IMR-90 (cell line): ENCODE measurements around the gene MGA. TPM values are rescaled to one million over a fixed set of nuclear protein-coding genes. Genes with fewer than 3 reads are reported as not detected.

Experiments
- ATAC-seq: fragments of 200-7000 bp; cut with Tn5 transposase; 2 replicates; pipeline ENCODE4 v1.9.1; 2020; ENCODE audit warnings: low read depth, mild to moderate bottlenecking, moderate library complexity
- BruUV-seq: library from RNA; stranded (reverse); fragments of 400-500 nt; replicated peaks from 2 replicates; lab custom pipeline; 2021; lab: Mats Ljungman, UMichigan
- CTCF ChIA-PET: fragments of 300-600 bp; formaldehyde crosslinking; extraction: SDS; loops from one replicate; lab custom pipeline; 2021; ENCODE audit warnings: antibody characterized with exemption; lab: Yijun Ruan, JAX
- POLR2A ChIA-PET: fragments of 300-600 bp; sonication (Branson Sonifier 250); formaldehyde crosslinking; loops from one replicate; lab custom pipeline; 2022; ENCODE audit warnings: antibody characterized with exemption; ENCODE audit not compliant: unreplicated experiment; lab: Charles Lee
- DNase-seq: peaks from one replicate; pipeline ENCODE4 v3.0.0; 2013
- H2AFZ ChIP-seq: replicated peaks from 2 replicates; pipeline ENCODE3; 2013; ENCODE audit warnings: low read length, mild to moderate bottlenecking; ENCODE audit not compliant: poor library complexity
- H2AK5ac ChIP-seq: 2 replicates; pipeline ENCODE4 v1.6.1; 2013; ENCODE audit warnings: low read depth, low read length, inconsistent platforms
- H2AK9ac ChIP-seq: replicated peaks from 2 replicates; pipeline ENCODE3; 2013; ENCODE audit warnings: mild to moderate bottlenecking, low read depth, low read length, moderate library complexity; ENCODE audit not compliant: poor library complexity
- H2BK120ac ChIP-seq: 2 replicates; pipeline ENCODE4 v1.6.1; 2013; ENCODE audit warnings: low read depth, low read length, inconsistent platforms
- H2BK15ac ChIP-seq: 3 replicates; pipeline ENCODE4 v1.6.1; 2013; ENCODE audit warnings: low read depth, low read length, inconsistent platforms
- H2BK20ac ChIP-seq: 2 replicates; pipeline ENCODE4 v1.6.1; 2013; ENCODE audit warnings: low read depth, mild to moderate bottlenecking, inconsistent platforms, low read length, moderate library complexity
- H2BK5ac ChIP-seq: 2 replicates; pipeline ENCODE4 v1.6.1; 2013; ENCODE audit warnings: mild to moderate bottlenecking, low read depth, low read length, inconsistent platforms; ENCODE audit not compliant: poor library complexity, severe bottlenecking
- H3K14ac ChIP-seq: replicated peaks from 2 replicates; pipeline ENCODE4 v1.6.1; 2013; ENCODE audit warnings: low read depth, low read length, inconsistent platforms
- H3K18ac ChIP-seq: 2 replicates; pipeline ENCODE4 v1.6.1; 2013; ENCODE audit warnings: low read depth, low read length, control low read depth
- H3K23ac ChIP-seq: 2 replicates; pipeline ENCODE4 v1.6.1; 2013; ENCODE audit warnings: low read depth, low read length, inconsistent platforms
- H3K27ac ChIP-seq: 2 replicates; pipeline ENCODE4 v1.5.1; 2013; ENCODE audit warnings: mild to moderate bottlenecking, control low read depth, low read length; ENCODE audit not compliant: insufficient read depth
- H3K27me3 ChIP-seq: 2 replicates; pipeline ENCODE4 v1.6.1; 2013; ENCODE audit warnings: low read length; ENCODE audit not compliant: control insufficient read depth, insufficient read depth
- H3K36me3 ChIP-seq: 2 replicates; pipeline ENCODE4 v1.6.1; 2013; ENCODE audit warnings: low read length, mixed read lengths; ENCODE audit not compliant: control insufficient read depth, insufficient read depth
- H3K4ac ChIP-seq: 2 replicates; pipeline ENCODE4 v1.6.1; 2013; ENCODE audit warnings: low read depth, low read length, inconsistent platforms
- H3K4me1 ChIP-seq: 2 replicates; pipeline ENCODE4 v1.6.1; 2013; ENCODE audit warnings: low read length, mixed read lengths; ENCODE audit not compliant: control insufficient read depth, insufficient read depth
- H3K4me2 ChIP-seq: 2 replicates; pipeline ENCODE4 v1.6.1; 2013; ENCODE audit warnings: low read depth, mild to moderate bottlenecking, control low read depth, low read length, moderate library complexity
- H3K4me3 ChIP-seq: 2 replicates; pipeline ENCODE4 v1.5.1; 2013; ENCODE audit warnings: low read depth, mild to moderate bottlenecking, control low read depth, low read length, moderate library complexity; ENCODE audit not compliant: insufficient read depth
- H3K56ac ChIP-seq: 2 replicates; pipeline ENCODE4 v1.6.1; 2013; ENCODE audit warnings: low read length, inconsistent platforms; ENCODE audit not compliant: insufficient read depth; ENCODE audit errors: extremely low read depth
- H3K79me1 ChIP-seq, 2 experiments: 2 replicates each; pipeline ENCODE4 v1.6.1; 2013; ENCODE audit warnings: low read length in 2 of 2, inconsistent platforms in 1 of 2, low read depth in 1 of 2
- H3K9ac ChIP-seq: 2 replicates; pipeline ENCODE4 v1.6.1; 2013; ENCODE audit warnings: low read depth, low read length, control low read depth
- H3K9me1 ChIP-seq: 2 replicates; pipeline ENCODE4 v1.6.1; 2013; ENCODE audit warnings: low read length, inconsistent platforms; ENCODE audit not compliant: insufficient read depth
- H3K9me3 ChIP-seq: 2 replicates; pipeline ENCODE4 v1.6.1; 2013; ENCODE audit warnings: low read length; ENCODE audit not compliant: control insufficient read depth, insufficient read depth
- H4K20me1 ChIP-seq: 2 replicates; pipeline ENCODE4 v1.6.1; 2013; ENCODE audit warnings: low read length, inconsistent platforms; ENCODE audit not compliant: insufficient read depth
- H4K5ac ChIP-seq: 2 replicates; pipeline ENCODE4 v1.6.1; 2013; ENCODE audit warnings: mild to moderate bottlenecking, low read depth, low read length, control low read depth
- H4K8ac ChIP-seq, 2 experiments: 2 replicates each; pipeline ENCODE4 v1.6.1; 2013; ENCODE audit warnings: low read depth in 2 of 2, low read length in 2 of 2, control low read depth in 1 of 2, inconsistent platforms in 1 of 2
- H4K91ac ChIP-seq: 2 replicates; pipeline ENCODE4 v1.6.1; 2013; ENCODE audit warnings: low read depth, low read length, inconsistent platforms; ENCODE audit not compliant: insufficient read depth
- BHLHE40 ChIP-seq: fragments of 150-350 bp; IDR thresholded peaks from 2 replicates; pipeline ENCODE4 v1.6.1; 2016; ENCODE audit warnings: mild to moderate bottlenecking, low read depth, low read length
- CEBPB ChIP-seq: IDR thresholded peaks from 2 replicates; pipeline ENCODE4 v1.6.1; 2012; ENCODE audit warnings: low read depth, low read length, improper control_type of control experiment
- CHD1 ChIP-seq: IDR thresholded peaks from 2 replicates; pipeline ENCODE4 v1.6.1; 2012; ENCODE audit warnings: low read depth, low read length, improper control_type of control experiment
- FOS ChIP-seq: fragments of 150-350 bp; IDR thresholded peaks from 2 replicates; pipeline ENCODE4 v1.6.1; 2016; ENCODE audit warnings: low read depth, low read length
- MAFK ChIP-seq: IDR thresholded peaks from 2 replicates; pipeline ENCODE4 v1.6.1; 2012; ENCODE audit warnings: low read depth, low read length, improper control_type of control experiment
- MAZ ChIP-seq: IDR thresholded peaks from 2 replicates; pipeline ENCODE4 v1.6.1; 2012; ENCODE audit warnings: low read depth, mild to moderate bottlenecking, low read length, improper control_type of control experiment, moderate library complexity, borderline replicate concordance
- MXI1 ChIP-seq: IDR thresholded peaks from 2 replicates; pipeline ENCODE4 v1.6.1; 2012; ENCODE audit warnings: low read depth, mild to moderate bottlenecking, low read length, moderate library complexity, borderline replicate concordance
- NFE2L2 ChIP-seq: fragments of 150-350 bp; IDR thresholded peaks from 2 replicates; pipeline ENCODE4 v1.6.1; 2016; ENCODE audit warnings: low read depth, mild to moderate bottlenecking, low read length
- POLR2A ChIP-seq: IDR thresholded peaks from 2 replicates; pipeline ENCODE4 v1.6.1; 2012; ENCODE audit warnings: mild to moderate bottlenecking, low read depth, low read length
- RAD21 ChIP-seq: IDR thresholded peaks from 2 replicates; pipeline ENCODE4 v1.6.1; 2012; ENCODE audit warnings: low read length, improper control_type of control experiment
- RCOR1 ChIP-seq: IDR thresholded peaks from 2 replicates; pipeline ENCODE4 v1.6.1; 2012; ENCODE audit warnings: mild to moderate bottlenecking, low read length, improper control_type of control experiment; ENCODE audit not compliant: insufficient replicate concordance
- RFX5 ChIP-seq: IDR thresholded peaks from 2 replicates; pipeline ENCODE4 v1.8.0; 2012; ENCODE audit warnings: low read depth, mild to moderate bottlenecking, low read length, moderate library complexity
- SMC3 ChIP-seq: fragments of 150-350 bp; IDR thresholded peaks from 2 replicates; pipeline ENCODE4 v1.6.1; 2016; ENCODE audit warnings: low read depth, mild to moderate bottlenecking, antibody characterized with exemption, low read length, moderate library complexity
- WGBS, 2 experiments: methylation state at CpG; one replicate each; pipeline versions ENCODE4 v1.1.5 to v1.1.7; 2013; ENCODE audit warnings: missing lambda C conversion rate in 2 of 2; ENCODE audit not compliant: insufficient read length in 1 of 2; ENCODE audit errors: extremely low coverage in 2 of 2; 5-methylcytosine and 5-hydroxymethylcytosine counted together
- dilution Hi-C: fragments of 300-500 bp; cut with HindIII; formaldehyde crosslinking; loops from one replicate; pipeline ENCODE4 v1.14.3; 2018; ENCODE audit warnings: low sequenced_read_pairs; ENCODE audit not compliant: unreplicated experiment
- in situ Hi-C: fragments of 300-500 bp; cut with MboI; formaldehyde crosslinking; loops from 3 replicates; pipeline ENCODE4 v1.14.3; 2019; ENCODE audit warnings: low sequenced_read_pairs, inconsistent platforms, mixed read lengths
- intact Hi-C: fragments of 100-400 bp; cut with micrococcal nuclease; formaldehyde crosslinking; loops from 2 replicates; pipeline ENCODE4 v1.10.0; 2022
- polyA plus RNA-seq, 3 experiments: library from polyadenylated mRNA; depleted of rRNA; stranded (reverse); fragments of >200 nt; gene quantifications; 2 replicates each; pipeline ENCODE4 v1.2.3, GENCODE V29; 2012; ENCODE audit warnings: low replicate concordance in 1 of 3
- total RNA-seq: library from RNA; depleted of rRNA; stranded (reverse); fragments of >200 nt; gene quantifications from 2 replicates; pipeline ENCODE4 v1.2.3, GENCODE V29; 2012
- TF ChIP-seq, protein P1 (sequence below): fragments of 150-350 bp; IDR thresholded peaks from 2 replicates; pipeline ENCODE4 v1.6.1; 2016; ENCODE audit warnings: low read depth, mild to moderate bottlenecking, low read length, moderate library complexity, borderline replicate concordance
- TF ChIP-seq, protein P2 (sequence below): conservative IDR thresholded peaks from 2 replicates; pipeline ENCODE4 v1.5.1; 2012; ENCODE audit warnings: mild to moderate bottlenecking, low read depth, low read length, improper control_type of control experiment
- TF ChIP-seq, protein P3 (sequence below): fragments of 150-350 bp; IDR thresholded peaks from 2 replicates; pipeline ENCODE4 v1.6.1; 2017; ENCODE audit warnings: mild to moderate bottlenecking, antibody characterized with exemption, low read length, low read depth

MGA gene
- total and polyA plus RNA-seq, 2 of the 4 experiments (the other 2 are of a cell fraction), result 3.2 to 38.0 TPM

DNA sequence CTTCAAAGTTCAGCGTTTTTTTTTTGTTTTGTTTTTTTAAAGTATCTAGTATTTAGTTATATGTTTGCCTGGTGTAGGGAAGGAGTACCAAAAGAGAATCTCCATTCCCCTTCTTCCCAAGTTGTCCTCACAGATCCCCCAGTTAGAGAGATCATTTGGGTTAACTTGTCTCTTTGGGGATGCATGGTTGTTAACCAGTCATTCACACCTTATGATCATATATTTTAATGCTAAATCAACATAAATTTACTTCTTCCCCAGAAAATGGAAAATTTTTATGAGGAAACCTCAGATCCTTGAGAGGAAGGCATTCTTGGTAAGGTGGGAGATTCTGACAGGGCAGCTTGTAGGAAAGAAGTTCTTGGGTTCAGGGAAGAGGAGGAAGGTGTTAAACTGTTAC, 1.5 kb upstream of the MGA start:
- no peak overlapping the region for H2AFZ ChIP-seq
- no peak overlapping the region for H2BK20ac ChIP-seq
- H2BK120ac ChIP-seq, result no peak overlapping the region
- ChIA-PET POLR2A (no interaction called here), CTCF (no interaction called here)
- intact Hi-C loops (no loop called here), dilution Hi-C loops (no loop called here), in situ Hi-C loops (no loop called here)
- H3K4me3 ChIP-seq, result no peak overlapping the region
- H3K9me3 ChIP-seq, result no peaks in the 10 kb centered on the region
- H4K8ac ChIP-seq, result no peak overlapping the region
- WGBS, 2 experiments, result no CpG with 5 or more reads among the region's 1 CpG
- no peak overlapping the region for H4K5ac ChIP-seq
- H3K4ac ChIP-seq, result no peak overlapping the region
- no peak overlapping the region for H3K9ac ChIP-seq
- no peak overlapping the region for H3K23ac ChIP-seq
- H3K4me1 ChIP-seq, result peaks cover 4% of the 10 kb centered on the region
- no peak overlapping the region for H3K14ac ChIP-seq
- no peak overlapping the region for H3K56ac ChIP-seq
- H3K36me3 ChIP-seq, result no peaks in the 10 kb centered on the region
- no peak for DNase-seq
- H2AK5ac ChIP-seq, result no peak overlapping the region
- H3K4me2 ChIP-seq, result no peak overlapping the region
- no peak for ATAC-seq
- BruUV-seq, result no TSS peak
- no peak overlapping the region for H2BK5ac ChIP-seq
- H3K9me1 ChIP-seq, result peaks cover 4% of the 10 kb centered on the region; the same call in 1 of the 2 replicates
- H3K27ac ChIP-seq, result no peak overlapping the region
- peaks cover 15% of the 10 kb centered on the region for H4K20me1 ChIP-seq
- no peak overlapping the region for H2AK9ac ChIP-seq
- H3K27me3 ChIP-seq, result no peaks in the 10 kb centered on the region
- H2BK15ac ChIP-seq, result no peak overlapping the region
- no peak overlapping the region for H4K91ac ChIP-seq
- H3K18ac ChIP-seq, result no peak overlapping the region
- peaks cover 12 to 38% of the 10 kb centered on the region in 2 experiments for H3K79me1 ChIP-seq
- TF ChIP-seq SMC3 (no peak), RAD21 (no peak), CHD1 (no peak), RFX5 (no peak), BHLHE40 (no peak), POLR2A (no peak), NFE2L2 (no peak), MXI1 (no peak), MAFK (no peak), CEBPB (no peak), MAZ (no peak), RCOR1 (no peak), FOS (no peak)
- TF ChIP-seq, protein P1, sequence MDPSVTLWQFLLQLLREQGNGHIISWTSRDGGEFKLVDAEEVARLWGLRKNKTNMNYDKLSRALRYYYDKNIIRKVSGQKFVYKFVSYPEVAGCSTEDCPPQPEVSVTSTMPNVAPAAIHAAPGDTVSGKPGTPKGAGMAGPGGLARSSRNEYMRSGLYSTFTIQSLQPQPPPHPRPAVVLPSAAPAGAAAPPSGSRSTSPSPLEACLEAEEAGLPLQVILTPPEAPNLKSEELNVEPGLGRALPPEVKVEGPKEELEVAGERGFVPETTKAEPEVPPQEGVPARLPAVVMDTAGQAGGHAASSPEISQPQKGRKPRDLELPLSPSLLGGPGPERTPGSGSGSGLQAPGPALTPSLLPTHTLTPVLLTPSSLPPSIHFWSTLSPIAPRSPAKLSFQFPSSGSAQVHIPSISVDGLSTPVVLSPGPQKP, result no peak
- TF ChIP-seq, protein P2, sequence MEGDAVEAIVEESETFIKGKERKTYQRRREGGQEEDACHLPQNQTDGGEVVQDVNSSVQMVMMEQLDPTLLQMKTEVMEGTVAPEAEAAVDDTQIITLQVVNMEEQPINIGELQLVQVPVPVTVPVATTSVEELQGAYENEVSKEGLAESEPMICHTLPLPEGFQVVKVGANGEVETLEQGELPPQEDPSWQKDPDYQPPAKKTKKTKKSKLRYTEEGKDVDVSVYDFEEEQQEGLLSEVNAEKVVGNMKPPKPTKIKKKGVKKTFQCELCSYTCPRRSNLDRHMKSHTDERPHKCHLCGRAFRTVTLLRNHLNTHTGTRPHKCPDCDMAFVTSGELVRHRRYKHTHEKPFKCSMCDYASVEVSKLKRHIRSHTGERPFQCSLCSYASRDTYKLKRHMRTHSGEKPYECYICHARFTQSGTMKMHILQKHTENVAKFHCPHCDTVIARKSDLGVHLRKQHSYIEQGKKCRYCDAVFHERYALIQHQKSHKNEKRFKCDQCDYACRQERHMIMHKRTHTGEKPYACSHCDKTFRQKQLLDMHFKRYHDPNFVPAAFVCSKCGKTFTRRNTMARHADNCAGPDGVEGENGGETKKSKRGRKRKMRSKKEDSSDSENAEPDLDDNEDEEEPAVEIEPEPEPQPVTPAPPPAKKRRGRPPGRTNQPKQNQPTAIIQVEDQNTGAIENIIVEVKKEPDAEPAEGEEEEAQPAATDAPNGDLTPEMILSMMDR, result no peak
- TF ChIP-seq, protein P3, sequence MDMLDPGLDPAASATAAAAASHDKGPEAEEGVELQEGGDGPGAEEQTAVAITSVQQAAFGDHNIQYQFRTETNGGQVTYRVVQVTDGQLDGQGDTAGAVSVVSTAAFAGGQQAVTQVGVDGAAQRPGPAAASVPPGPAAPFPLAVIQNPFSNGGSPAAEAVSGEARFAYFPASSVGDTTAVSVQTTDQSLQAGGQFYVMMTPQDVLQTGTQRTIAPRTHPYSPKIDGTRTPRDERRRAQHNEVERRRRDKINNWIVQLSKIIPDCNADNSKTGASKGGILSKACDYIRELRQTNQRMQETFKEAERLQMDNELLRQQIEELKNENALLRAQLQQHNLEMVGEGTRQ, result no peak
